ENCODE measurements around the gene MAD1L1.

MAD1L1 gene

GRCh38 chr7:2200584-2200980 is 32.2 kb downstream of the MAD1L1 start:
- no peak overlapping the region for H3K4me3 ChIP-seq (ENCODE audit: low read depth, low read length)
- no peak for DNase-seq (ENCODE audit: low read depth, low spot score)
- in situ Hi-C loops (cut with HindIII; ENCODE audit: low sequenced_read_pairs) = no loop called here
- no peak for TF ChIP-seq CTCF (IDR thresholded peaks at IDR 0.05; ENCODE audit: low read depth, low read length)

GRCh38 chr7:2199956-2200583 is 32.7 kb downstream of the MAD1L1 start:
- no peak for TF ChIP-seq CTCF (IDR thresholded peaks at IDR 0.05; ENCODE audit: low read depth, low read length)
- no peak for DNase-seq (ENCODE audit: low read depth, low spot score)
- H3K4me3 ChIP-seq (ENCODE audit: low read depth, low read length) = no peak overlapping the region
- in situ Hi-C loops (cut with HindIII; ENCODE audit: low sequenced_read_pairs) = no loop called here

GRCh38 chr7:2199528-2199927 is 33.2 kb downstream of the MAD1L1 start:
- in situ Hi-C loops (cut with HindIII; ENCODE audit: low sequenced_read_pairs) = no loop called here
- no peak overlapping the region for H3K4me3 ChIP-seq (ENCODE audit: low read depth, low read length)
- no peak for TF ChIP-seq CTCF (IDR thresholded peaks at IDR 0.05; ENCODE audit: low read depth, low read length)
- DNase-seq (ENCODE audit: low read depth, low spot score) = no peak

- no peak overlapping the region for H3K4me3 ChIP-seq (ENCODE audit: low read depth, low read length)
- no peak for DNase-seq (ENCODE audit: low read depth, low spot score)
- in situ Hi-C loops (cut with HindIII; ENCODE audit: low sequenced_read_pairs) = no loop called here
- TF ChIP-seq CTCF (IDR thresholded peaks at IDR 0.05; ENCODE audit: low read depth, low read length) = no peak
Observed at GRCh38 chr7:2198760-2199159, 34.0 kb downstream of the MAD1L1 start.

GRCh38 chr7:2198206-2198605 is 34.5 kb downstream of the MAD1L1 start:
- in situ Hi-C loops (cut with HindIII; ENCODE audit: low sequenced_read_pairs) = no loop called here
- no peak overlapping the region for H3K4me3 ChIP-seq (ENCODE audit: low read depth, low read length)
- no peak for DNase-seq (ENCODE audit: low read depth, low spot score)
- no peak for TF ChIP-seq CTCF (IDR thresholded peaks at IDR 0.05; ENCODE audit: low read depth, low read length)

GRCh38 chr7:2197436-2198155 is 35.1 kb downstream of the MAD1L1 start:
- H3K4me3 ChIP-seq (ENCODE audit: low read depth, low read length) = no peak overlapping the region
- DNase-seq (ENCODE audit: low read depth, low spot score) = no peak
- no peak for TF ChIP-seq CTCF (IDR thresholded peaks at IDR 0.05; ENCODE audit: low read depth, low read length)
- in situ Hi-C loops (cut with HindIII; ENCODE audit: low sequenced_read_pairs) = no loop called here
